Measurements from ENCODE around the gene EIF4G3.

The EIF4G3 gene

DNA sequence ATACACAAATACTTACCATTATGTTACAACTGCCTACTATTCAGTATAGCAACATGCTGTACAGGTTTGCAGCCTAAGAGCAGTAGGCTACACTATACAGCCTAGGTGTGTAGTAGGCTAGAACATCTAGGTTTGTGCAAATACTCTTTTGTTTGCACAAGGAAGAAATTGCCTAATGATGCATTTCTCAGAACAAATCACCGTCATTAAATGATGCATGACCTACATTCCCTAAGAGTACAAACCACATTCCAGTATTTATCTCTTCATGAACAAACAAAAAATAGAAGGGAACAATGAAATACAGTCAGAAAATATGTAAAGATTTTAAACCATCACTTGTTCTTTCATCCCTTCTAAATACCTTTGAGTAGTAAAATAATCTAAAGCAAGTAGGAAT lies 279.9 kb downstream of the EIF4G3 start:
- H3K14ac ChIP-seq (ENCODE audit: low read length in 2 of 2) = no peak overlapping the region
- no peak overlapping the region for H3K4me3 ChIP-seq (ENCODE audit: insufficient read depth in 1 of 2, low read depth in 1 of 2, low read length in 2 of 2)
- H3K79me1 ChIP-seq (replicated peaks; ENCODE audit: low read length, poor library complexity, severe bottlenecking) = peaks cover 9% of the 10 kb centered on the region
- H3K9ac ChIP-seq (ENCODE audit: low read length) = no peak overlapping the region
- H4K91ac ChIP-seq (ENCODE audit: low read length) = no peak overlapping the region
- no CpG with 5 or more reads among the region's 1 CpG for WGBS
- DNase-seq = peak; percentile 31
- no peak overlapping the region for H2AK5ac ChIP-seq (ENCODE audit: low read length, severe bottlenecking)
- no peak overlapping the region for H2AFZ ChIP-seq (ENCODE audit: low read depth, low read length)
- H2BK12ac ChIP-seq (ENCODE audit: low read length in 2 of 2) = no peak overlapping the region
- no peak overlapping the region for H2BK15ac ChIP-seq (ENCODE audit: low read depth, poor library complexity, severe bottlenecking)
- no peak overlapping the region for H2BK5ac ChIP-seq (ENCODE audit: low read depth, low read length, poor library complexity, severe bottlenecking)
- H3K4ac ChIP-seq (ENCODE audit: low read depth in 1 of 2, low read length in 2 of 2) = no peak overlapping the region
- H3K27ac ChIP-seq (ENCODE audit: low read length, poor library complexity, severe bottlenecking) = no peak overlapping the region
- H3K27me3 ChIP-seq (ENCODE audit: control insufficient read depth in 1 of 2, insufficient read depth in 1 of 2, low read length in 2 of 2) = no peaks in the 10 kb centered on the region
- H3K36me3 ChIP-seq (ENCODE audit: control insufficient read depth in 1 of 2, insufficient read depth in 2 of 2, low read depth in 1 of 2, low read length in 2 of 2) = peaks cover 10 to 50% of the 10 kb centered on the region in 2 experiments
- H3K4me2 ChIP-seq (ENCODE audit: low read length, poor library complexity, severe bottlenecking) = no peak overlapping the region
- no peaks in the 10 kb centered on the region for H3K9me3 ChIP-seq (ENCODE audit: control insufficient read depth, low read length)
- H3K4me1 ChIP-seq (ENCODE audit: control insufficient read depth, insufficient read depth, low read depth, low read length) = peaks cover 1% of the 10 kb centered on the region
- H4K8ac ChIP-seq (ENCODE audit: low read length) = no peak overlapping the region
- H3K23ac ChIP-seq (ENCODE audit: low read length in 2 of 2) = no peak overlapping the region
- no peak overlapping the region for H3K18ac ChIP-seq (ENCODE audit: low read depth in 1 of 2, low read length in 2 of 2)
- no peak overlapping the region for H2BK120ac ChIP-seq (ENCODE audit: low read depth, low read length)

GRCh38 chr1:20893931-20894330 lies 282.8 kb downstream of the EIF4G3 start:
- H2BK5ac ChIP-seq (ENCODE audit: low read depth, low read length, poor library complexity, severe bottlenecking) = no peak overlapping the region
- peaks cover 1% of the 10 kb centered on the region for H3K4me1 ChIP-seq (ENCODE audit: control insufficient read depth, insufficient read depth, low read depth, low read length)
- peaks cover 15 to 56% of the 10 kb centered on the region in 2 experiments for H3K36me3 ChIP-seq (ENCODE audit: control insufficient read depth in 1 of 2, insufficient read depth in 2 of 2, low read depth in 1 of 2, low read length in 2 of 2)
- WGBS = 96% methylated on average over 1 of the region's 1 CpG
- H3K14ac ChIP-seq (ENCODE audit: low read length in 2 of 2) = no peak overlapping the region
- no peak for DNase-seq
- H3K27ac ChIP-seq (ENCODE audit: low read length, poor library complexity, severe bottlenecking) = no peak overlapping the region
- H3K9me3 ChIP-seq (ENCODE audit: control insufficient read depth, low read length) = no peaks in the 10 kb centered on the region
- H4K91ac ChIP-seq (ENCODE audit: low read length) = no peak overlapping the region
- no peak overlapping the region for H2BK120ac ChIP-seq (ENCODE audit: low read depth, low read length)
- H3K79me1 ChIP-seq (replicated peaks; ENCODE audit: low read length, poor library complexity, severe bottlenecking) = peaks cover 6% of the 10 kb centered on the region
- H3K23ac ChIP-seq (ENCODE audit: low read length in 2 of 2) = no peak overlapping the region
- no peak overlapping the region for H2AK5ac ChIP-seq (ENCODE audit: low read length, severe bottlenecking)
- no peak overlapping the region for H2BK15ac ChIP-seq (ENCODE audit: low read depth, poor library complexity, severe bottlenecking)
- no peak overlapping the region for H3K4me3 ChIP-seq (ENCODE audit: insufficient read depth in 1 of 2, low read depth in 1 of 2, low read length in 2 of 2)
- H4K8ac ChIP-seq (ENCODE audit: low read length) = no peak overlapping the region
- no peak overlapping the region for H3K4ac ChIP-seq (ENCODE audit: low read depth in 1 of 2, low read length in 2 of 2)
- no peak overlapping the region for H2AFZ ChIP-seq (ENCODE audit: low read depth, low read length)
- no peak overlapping the region for H2BK12ac ChIP-seq (ENCODE audit: low read length in 2 of 2)
- no peak overlapping the region for H3K4me2 ChIP-seq (ENCODE audit: low read length, poor library complexity, severe bottlenecking)
- no peaks in the 10 kb centered on the region for H3K27me3 ChIP-seq (ENCODE audit: control insufficient read depth in 1 of 2, insufficient read depth in 1 of 2, low read length in 2 of 2)
- no peak overlapping the region for H3K9ac ChIP-seq (ENCODE audit: low read length)
- no peak overlapping the region for H3K18ac ChIP-seq (ENCODE audit: low read depth in 1 of 2, low read length in 2 of 2)

DNA sequence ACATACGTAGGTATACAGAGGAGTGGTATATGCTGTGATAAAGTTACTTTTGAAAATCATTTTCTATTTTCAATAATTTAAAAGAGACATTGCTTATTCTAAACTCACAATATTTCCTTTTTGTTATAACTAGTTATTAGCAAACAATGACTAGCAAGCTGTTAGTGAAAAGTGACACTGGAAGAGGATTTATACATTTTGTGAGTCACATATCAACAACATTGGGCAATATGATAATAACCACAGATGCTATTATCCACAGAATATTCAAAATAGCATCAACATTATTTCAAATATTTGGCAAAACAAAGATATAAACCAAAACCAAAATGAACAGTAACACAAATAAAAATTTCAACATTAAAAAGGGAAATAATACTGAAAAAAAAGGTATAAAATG lies 285.6 kb downstream of the EIF4G3 start:
- H2AK5ac ChIP-seq (ENCODE audit: low read length, severe bottlenecking) = no peak overlapping the region
- no peak overlapping the region for H2BK5ac ChIP-seq (ENCODE audit: low read depth, low read length, poor library complexity, severe bottlenecking)
- H3K27me3 ChIP-seq (ENCODE audit: control insufficient read depth in 1 of 2, insufficient read depth in 1 of 2, low read length in 2 of 2) = no peaks in the 10 kb centered on the region
- no peak overlapping the region for H3K14ac ChIP-seq (ENCODE audit: low read length in 2 of 2)
- no peak overlapping the region for H3K4me3 ChIP-seq (ENCODE audit: insufficient read depth in 1 of 2, low read depth in 1 of 2, low read length in 2 of 2)
- no peaks in the 10 kb centered on the region for H3K4me1 ChIP-seq (ENCODE audit: control insufficient read depth, insufficient read depth, low read depth, low read length)
- no peaks in the 10 kb centered on the region for H3K9me3 ChIP-seq (ENCODE audit: control insufficient read depth, low read length)
- no peak overlapping the region for H3K4ac ChIP-seq (ENCODE audit: low read depth in 1 of 2, low read length in 2 of 2)
- no peak overlapping the region for H2BK120ac ChIP-seq (ENCODE audit: low read depth, low read length)
- no CpG with 5 or more reads among the region's 1 CpG for WGBS
- H3K27ac ChIP-seq (ENCODE audit: low read length, poor library complexity, severe bottlenecking) = no peak overlapping the region
- H3K23ac ChIP-seq (ENCODE audit: low read length in 2 of 2) = no peak overlapping the region
- no peak overlapping the region for H3K18ac ChIP-seq (ENCODE audit: low read depth in 1 of 2, low read length in 2 of 2)
- H3K9ac ChIP-seq (ENCODE audit: low read length) = no peak overlapping the region
- peak; percentile 13 for DNase-seq
- no peak overlapping the region for H3K4me2 ChIP-seq (ENCODE audit: low read length, poor library complexity, severe bottlenecking)
- peaks cover 15 to 60% of the 10 kb centered on the region in 2 experiments for H3K36me3 ChIP-seq (ENCODE audit: control insufficient read depth in 1 of 2, insufficient read depth in 2 of 2, low read depth in 1 of 2, low read length in 2 of 2)
- H3K79me1 ChIP-seq (replicated peaks; ENCODE audit: low read length, poor library complexity, severe bottlenecking) = peaks cover 7% of the 10 kb centered on the region
- H2BK12ac ChIP-seq (ENCODE audit: low read length in 2 of 2) = no peak overlapping the region
- no peak overlapping the region for H4K91ac ChIP-seq (ENCODE audit: low read length)
- H2BK15ac ChIP-seq (ENCODE audit: low read depth, poor library complexity, severe bottlenecking) = no peak overlapping the region
- H4K8ac ChIP-seq (ENCODE audit: low read length) = no peak overlapping the region
- H2AFZ ChIP-seq (ENCODE audit: low read depth, low read length) = no peak overlapping the region

DNA sequence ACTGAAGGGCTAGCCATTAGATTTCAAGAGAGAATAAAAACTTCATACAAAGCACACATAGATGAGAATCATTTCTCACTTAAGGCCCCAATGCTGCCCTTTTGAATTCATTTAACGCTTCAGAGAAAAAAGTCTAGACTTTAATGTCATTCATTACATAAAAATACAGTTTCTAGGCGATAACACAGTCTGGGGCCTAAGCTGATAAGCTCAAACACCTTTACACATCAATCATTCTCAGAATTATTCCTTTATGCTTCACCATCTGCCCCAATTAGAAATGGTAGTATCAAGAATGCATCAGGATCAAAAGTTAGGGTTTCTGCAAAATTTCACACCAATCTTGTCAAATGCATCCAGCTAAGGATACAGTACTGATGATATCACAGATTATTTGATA lies 289.5 kb downstream of the EIF4G3 start:
- H3K9me3 ChIP-seq (ENCODE audit: control insufficient read depth, low read length) = no peaks in the 10 kb centered on the region

More for the DNA sequence above, 289.5 kb downstream of the EIF4G3 start:
- Histone ChIP-seq H3K36me3 (ENCODE audit: control insufficient read depth in 1 of 2, insufficient read depth in 2 of 2, low read depth in 1 of 2, low read length in 2 of 2) (peaks cover 15 to 52% of the 10 kb centered on the region in 2 experiments), H3K18ac (ENCODE audit: low read depth in 1 of 2, low read length in 2 of 2) (no peak overlapping the region), H4K91ac (ENCODE audit: low read length) (no peak overlapping the region), H3K14ac (ENCODE audit: low read length in 2 of 2) (no peak overlapping the region), H3K4me2 (ENCODE audit: low read length, poor library complexity, severe bottlenecking) (no peak overlapping the region), H2BK12ac (ENCODE audit: low read length in 2 of 2) (no peak overlapping the region), H2AFZ (ENCODE audit: low read depth, low read length) (no peak overlapping the region), H2BK120ac (ENCODE audit: low read depth, low read length) (no peak overlapping the region), H2AK5ac (ENCODE audit: low read length, severe bottlenecking) (no peak overlapping the region), H3K4ac (ENCODE audit: low read depth in 1 of 2, low read length in 2 of 2) (no peak overlapping the region), H3K4me1 (ENCODE audit: control insufficient read depth, insufficient read depth, low read depth, low read length) (peaks cover 2% of the 10 kb centered on the region), H4K8ac (ENCODE audit: low read length) (no peak overlapping the region), H3K23ac (ENCODE audit: low read length in 2 of 2) (no peak overlapping the region), H2BK15ac (ENCODE audit: low read depth, poor library complexity, severe bottlenecking) (no peak overlapping the region), H3K9ac (ENCODE audit: low read length) (no peak overlapping the region), H3K27ac (ENCODE audit: low read length, poor library complexity, severe bottlenecking) (no peak overlapping the region), H3K79me1 (replicated peaks; ENCODE audit: low read length, poor library complexity, severe bottlenecking) (peaks cover 8% of the 10 kb centered on the region), H3K27me3 (ENCODE audit: control insufficient read depth in 1 of 2, insufficient read depth in 1 of 2, low read length in 2 of 2) (no peaks in the 10 kb centered on the region), H3K4me3 (ENCODE audit: insufficient read depth in 1 of 2, low read depth in 1 of 2, low read length in 2 of 2) (no peak overlapping the region), H2BK5ac (ENCODE audit: low read depth, low read length, poor library complexity, severe bottlenecking) (no peak overlapping the region)
- 100% methylated on average over 2 of the region's 2 CpGs for WGBS
- no peak for DNase-seq

All from mesenchymal stem cell (in vitro differentiated cells and primary cell).